Stomach (tissue), 4 donors: ENCODE measurements around the gene EPHB6.

Experiments
- POLR2A ChIP-seq, 4 donors: fragments of 450-650 bp; IDR thresholded peaks; one replicate each; pipeline ENCODE4 v1.6.1; 2016; ENCODE audit warnings: antibody characterized with exemption in 4 of 4, control low read depth in 2 of 4, mild to moderate bottlenecking in 1 of 4, moderate library complexity in 1 of 4
- TF ChIP-seq, protein P1 (sequence below), 7 experiments: fragments of 450-650 bp in 4 of 7; fragments of 200-600 bp in 3 of 7; sonication (generic) in 3 of 7; IDR thresholded peaks; one replicate each; pipeline ENCODE4 v1.5.1; 2016 to 2019; ENCODE audit warnings: antibody characterized with exemption in 7 of 7, control low read depth in 2 of 7, mild to moderate bottlenecking in 1 of 7

DNA sequence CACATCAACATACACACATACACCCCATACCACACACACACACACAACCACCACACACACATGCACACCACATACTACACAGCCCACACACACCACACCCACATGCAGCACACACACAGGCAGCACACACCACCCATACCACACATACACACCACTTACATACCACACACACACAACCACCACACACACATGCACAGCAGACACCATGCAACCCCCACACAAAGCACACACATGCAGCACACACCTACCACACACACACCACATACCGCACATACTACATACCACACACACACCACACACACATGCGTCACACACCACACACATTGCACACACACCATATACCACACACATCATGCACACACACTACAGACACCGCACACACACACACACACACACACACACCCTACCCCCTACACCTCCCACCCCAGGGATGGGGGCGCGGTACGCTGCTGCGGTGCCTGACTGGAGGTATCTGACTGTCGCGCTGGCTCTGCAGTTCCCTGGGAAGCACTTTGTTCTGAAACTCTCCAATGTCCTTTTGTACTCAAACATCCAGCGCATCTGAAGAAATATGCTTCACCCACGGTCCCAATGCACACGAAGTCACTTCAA is 36.1 kb downstream of the EPHB6 start:
- TF ChIP-seq, protein P1, sequence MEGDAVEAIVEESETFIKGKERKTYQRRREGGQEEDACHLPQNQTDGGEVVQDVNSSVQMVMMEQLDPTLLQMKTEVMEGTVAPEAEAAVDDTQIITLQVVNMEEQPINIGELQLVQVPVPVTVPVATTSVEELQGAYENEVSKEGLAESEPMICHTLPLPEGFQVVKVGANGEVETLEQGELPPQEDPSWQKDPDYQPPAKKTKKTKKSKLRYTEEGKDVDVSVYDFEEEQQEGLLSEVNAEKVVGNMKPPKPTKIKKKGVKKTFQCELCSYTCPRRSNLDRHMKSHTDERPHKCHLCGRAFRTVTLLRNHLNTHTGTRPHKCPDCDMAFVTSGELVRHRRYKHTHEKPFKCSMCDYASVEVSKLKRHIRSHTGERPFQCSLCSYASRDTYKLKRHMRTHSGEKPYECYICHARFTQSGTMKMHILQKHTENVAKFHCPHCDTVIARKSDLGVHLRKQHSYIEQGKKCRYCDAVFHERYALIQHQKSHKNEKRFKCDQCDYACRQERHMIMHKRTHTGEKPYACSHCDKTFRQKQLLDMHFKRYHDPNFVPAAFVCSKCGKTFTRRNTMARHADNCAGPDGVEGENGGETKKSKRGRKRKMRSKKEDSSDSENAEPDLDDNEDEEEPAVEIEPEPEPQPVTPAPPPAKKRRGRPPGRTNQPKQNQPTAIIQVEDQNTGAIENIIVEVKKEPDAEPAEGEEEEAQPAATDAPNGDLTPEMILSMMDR (IDR thresholded peaks at IDR 0.05) = no peak
- no peak for TF ChIP-seq POLR2A (IDR thresholded peaks at IDR 0.05)
